Neural progenitor cell (in vitro differentiated cells): ENCODE data around the gene PTTG1IP.

ENCODE experiments used
- EZH2 ChIP-seq: fragments of 200-600 bp; sonication (generic); IDR thresholded peaks from 2 replicates; pipeline ENCODE4 v1.6.1; 2017; ENCODE audit warnings: antibody characterized with exemption, mild to moderate bottlenecking, moderate library complexity
- EZH2phosphoT487 ChIP-seq: fragments of 200-600 bp; sonication (generic); IDR thresholded peaks from 2 replicates; pipeline ENCODE4 v1.6.1; 2017; ENCODE audit warnings: antibody characterized with exemption
- TF ChIP-seq, protein P1 (sequence below): fragments of 200-600 bp; sonication (generic); IDR thresholded peaks from 2 replicates; pipeline ENCODE4 v1.5.1; 2017; ENCODE audit warnings: antibody characterized with exemption, mild to moderate bottlenecking

DNA sequence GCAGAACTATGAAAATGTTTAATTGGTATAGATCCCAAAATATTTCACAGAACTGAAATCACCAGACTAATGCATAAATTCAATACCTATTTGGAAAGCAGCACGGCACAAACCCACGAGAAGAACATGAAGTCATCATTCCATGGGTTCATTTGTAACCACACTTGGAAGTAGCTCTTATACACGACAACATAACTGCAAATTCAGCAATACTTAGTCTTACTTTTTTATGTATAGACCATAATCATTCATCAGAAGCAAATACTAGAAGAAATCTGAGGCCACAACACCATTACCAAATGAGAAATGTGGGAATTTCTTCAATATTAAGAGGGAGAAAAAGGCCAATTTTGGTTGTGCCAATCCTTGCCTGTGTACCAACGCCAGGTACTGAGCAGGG, 67.6 kb downstream of the PTTG1IP start:
- TF ChIP-seq, protein P1, sequence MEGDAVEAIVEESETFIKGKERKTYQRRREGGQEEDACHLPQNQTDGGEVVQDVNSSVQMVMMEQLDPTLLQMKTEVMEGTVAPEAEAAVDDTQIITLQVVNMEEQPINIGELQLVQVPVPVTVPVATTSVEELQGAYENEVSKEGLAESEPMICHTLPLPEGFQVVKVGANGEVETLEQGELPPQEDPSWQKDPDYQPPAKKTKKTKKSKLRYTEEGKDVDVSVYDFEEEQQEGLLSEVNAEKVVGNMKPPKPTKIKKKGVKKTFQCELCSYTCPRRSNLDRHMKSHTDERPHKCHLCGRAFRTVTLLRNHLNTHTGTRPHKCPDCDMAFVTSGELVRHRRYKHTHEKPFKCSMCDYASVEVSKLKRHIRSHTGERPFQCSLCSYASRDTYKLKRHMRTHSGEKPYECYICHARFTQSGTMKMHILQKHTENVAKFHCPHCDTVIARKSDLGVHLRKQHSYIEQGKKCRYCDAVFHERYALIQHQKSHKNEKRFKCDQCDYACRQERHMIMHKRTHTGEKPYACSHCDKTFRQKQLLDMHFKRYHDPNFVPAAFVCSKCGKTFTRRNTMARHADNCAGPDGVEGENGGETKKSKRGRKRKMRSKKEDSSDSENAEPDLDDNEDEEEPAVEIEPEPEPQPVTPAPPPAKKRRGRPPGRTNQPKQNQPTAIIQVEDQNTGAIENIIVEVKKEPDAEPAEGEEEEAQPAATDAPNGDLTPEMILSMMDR: no peak
- no peak for TF ChIP-seq EZH2
- no peak for TF ChIP-seq EZH2phosphoT487
